HG03064 (cell line): Measurements from ENCODE around the gene SETD6.

Experiments
- ATAC-seq: cut with Tn5 transposase; IDR thresholded peaks from one replicate; pipeline ENCODE4 v1.9.1; 2021; ENCODE audit warnings: low read depth; ENCODE audit not compliant: unreplicated experiment

SETD6 gene

DNA sequence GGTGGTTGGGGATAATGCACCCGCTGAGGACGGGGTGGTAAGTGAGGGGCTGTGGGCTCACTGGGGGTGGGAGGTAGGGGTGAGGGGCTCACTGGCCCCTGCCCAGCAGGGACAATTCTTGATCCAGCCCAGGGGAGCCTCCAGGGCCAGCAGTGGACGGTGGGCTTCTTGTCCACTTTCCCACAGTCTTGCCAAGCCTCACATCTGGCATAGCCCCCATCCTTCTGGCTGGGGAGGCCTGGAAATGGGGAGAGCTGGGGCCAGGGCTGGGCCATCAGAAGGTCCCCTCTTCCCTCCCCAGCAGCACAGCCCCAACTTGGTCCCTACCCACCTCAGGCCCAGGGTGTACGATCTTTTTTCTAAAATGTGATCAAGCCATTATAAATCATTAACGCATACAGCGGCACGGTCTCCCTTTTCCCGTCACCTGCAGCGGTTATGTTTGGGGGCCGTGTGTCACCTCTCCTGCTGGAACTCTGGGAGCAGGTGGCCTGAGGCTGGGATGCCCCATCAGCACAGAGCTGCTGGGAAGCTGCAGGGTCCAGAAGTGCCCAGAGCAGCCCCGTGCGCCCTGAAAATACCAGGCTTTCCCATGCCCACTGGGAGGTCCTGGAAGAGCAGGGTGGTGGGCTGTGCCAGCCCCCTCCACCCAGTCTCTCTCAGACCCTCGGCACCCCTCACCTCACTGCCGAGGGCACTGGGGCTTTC lies 7.2 kb upstream of the SETD6 start:
- no peak for ATAC-seq

DNA sequence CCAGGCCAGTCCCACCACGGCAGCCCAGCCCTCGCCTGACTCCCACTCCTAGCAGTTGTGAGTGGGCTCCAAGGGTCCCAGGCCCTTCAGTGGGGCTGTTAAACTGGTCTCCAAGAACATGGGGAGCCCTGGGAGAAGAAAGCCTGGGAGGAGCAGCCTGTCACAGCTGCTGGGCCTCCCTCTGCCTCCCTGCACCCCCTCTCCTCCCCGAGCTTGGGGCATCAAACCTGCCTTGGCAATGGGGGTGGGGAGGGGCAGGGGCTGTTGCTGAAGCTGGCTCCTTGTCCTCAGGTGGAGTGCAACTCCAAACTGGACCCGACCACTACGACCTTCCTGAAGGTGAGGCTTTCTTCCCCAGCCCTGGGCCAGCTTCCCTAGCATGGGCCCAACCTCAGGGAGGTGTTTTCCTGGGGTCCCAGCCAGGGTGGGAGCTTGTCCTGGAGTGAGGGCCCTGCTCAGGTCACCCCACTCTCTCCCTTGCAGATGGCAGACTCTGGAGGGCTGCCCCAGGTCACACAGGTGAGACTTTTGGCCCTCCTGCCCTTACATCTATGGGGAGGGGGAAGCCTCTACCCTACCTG lies 6.6 kb upstream of the SETD6 start:
- no peak for ATAC-seq

DNA sequence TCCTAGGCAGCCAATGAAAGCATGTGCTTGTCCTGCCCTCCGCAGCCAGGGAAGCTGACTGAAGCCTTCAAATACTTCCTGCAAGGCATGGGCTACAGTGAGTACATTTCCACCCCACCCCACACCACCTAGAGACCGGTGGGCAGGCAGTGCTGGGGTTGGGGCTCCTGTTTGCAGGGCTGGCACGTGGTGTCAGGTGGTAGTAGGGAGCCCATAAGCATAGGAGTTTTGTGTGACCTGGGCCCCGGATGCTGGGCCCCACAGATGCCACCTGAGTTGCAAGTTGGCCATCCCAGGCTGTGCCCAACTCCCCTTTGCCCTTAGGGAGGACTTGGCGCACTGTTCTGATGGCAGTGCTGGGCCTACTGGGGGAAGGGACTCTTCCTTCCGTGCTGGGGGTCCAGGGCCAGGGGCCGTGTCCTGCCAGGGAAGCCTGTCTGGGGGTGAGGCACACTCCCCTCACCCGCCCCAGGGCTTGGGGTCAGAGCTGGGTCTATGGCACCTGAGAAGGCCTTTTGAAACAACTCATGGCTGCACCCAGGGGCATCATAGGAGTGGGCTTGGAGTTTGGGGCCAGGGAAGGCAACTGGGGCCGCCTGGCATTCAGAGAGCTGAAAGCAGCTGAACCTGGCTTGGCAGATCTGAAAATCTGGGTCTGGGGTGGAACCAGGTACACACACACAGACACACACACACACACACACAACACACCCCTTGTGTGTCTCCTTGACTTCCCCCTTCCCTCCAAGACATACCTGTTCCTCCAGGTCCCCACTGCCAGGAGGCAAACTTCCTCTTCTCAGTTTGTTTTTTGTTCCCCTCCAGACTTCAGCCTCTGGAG lies 5.8 kb upstream of the SETD6 start:
- no peak for ATAC-seq

DNA sequence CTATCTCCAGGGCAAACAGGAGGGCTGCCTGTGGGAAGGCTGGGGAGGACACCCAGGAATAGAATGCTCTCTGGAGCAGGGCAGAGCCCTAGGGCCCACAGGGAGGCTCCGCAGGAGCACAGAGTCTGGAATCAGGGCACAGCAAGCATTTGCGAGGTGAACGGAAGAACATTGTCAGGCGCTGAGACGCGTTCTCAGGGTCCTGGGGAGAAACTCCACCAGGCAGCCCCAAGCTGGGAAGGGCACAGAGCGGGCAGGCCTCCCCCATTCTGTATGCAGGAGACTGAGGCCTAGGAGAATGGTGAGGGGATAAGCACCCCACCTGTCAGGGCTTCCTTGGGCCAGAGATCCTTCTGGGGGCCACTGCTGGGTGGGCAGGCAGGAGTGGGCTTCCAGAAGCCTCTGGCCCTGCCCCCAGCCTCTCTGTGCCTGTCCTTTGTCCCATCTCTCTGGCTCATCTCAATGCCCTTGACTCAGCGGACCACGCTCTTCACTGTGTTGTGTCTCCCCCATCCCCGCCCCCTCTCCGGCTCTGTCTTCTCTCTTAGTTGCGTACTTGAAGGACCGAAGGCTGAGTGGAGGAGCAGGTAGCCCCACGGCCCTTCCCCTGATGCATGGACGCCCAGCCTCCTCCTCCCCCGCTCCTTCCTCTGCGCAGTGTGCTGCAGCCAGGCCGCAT lies 5.1 kb upstream of the SETD6 start:
- ATAC-seq: no peak

DNA sequence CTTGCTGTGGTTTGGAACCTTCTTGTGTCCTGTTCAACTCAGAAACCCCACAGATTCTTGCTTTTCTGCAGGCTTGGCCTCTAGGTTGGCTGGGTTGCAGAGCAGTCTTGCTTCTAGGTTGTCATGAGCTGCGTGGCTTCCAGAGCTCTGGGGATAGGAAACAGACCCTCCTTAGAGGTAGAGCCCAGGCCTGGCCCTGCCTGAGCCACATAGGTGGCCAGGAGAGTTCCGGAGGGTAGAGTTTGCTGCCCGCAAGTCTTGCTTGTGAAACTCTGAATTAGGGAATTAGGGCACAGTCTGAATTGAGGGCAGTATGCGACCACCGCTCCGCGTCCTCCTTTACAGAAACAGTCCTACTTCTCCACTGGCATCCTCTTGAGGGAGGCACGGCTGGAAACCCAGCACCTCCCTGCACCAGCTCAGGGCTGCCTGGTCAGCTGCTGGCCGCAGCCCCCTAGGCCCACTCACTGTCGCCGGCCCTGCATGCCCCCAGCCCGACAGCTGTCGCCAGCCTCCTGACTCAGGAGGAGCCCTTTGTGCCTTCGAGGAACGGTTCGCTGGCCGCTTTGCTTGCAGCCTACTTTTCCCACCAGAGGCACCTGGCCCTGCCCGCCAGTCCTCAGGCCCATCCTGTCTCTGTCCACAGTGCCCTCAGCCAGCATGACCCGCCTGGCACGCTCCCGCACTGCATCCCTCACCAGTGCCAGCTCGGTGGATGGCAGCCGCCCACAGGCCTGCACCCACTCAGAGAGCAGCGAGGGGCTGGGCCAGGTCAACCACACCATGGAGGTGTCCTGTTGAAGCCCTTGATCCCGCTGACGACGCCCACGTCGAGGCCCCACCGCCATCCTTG lies 4.3 kb upstream of the SETD6 start:
- no peak for ATAC-seq

DNA sequence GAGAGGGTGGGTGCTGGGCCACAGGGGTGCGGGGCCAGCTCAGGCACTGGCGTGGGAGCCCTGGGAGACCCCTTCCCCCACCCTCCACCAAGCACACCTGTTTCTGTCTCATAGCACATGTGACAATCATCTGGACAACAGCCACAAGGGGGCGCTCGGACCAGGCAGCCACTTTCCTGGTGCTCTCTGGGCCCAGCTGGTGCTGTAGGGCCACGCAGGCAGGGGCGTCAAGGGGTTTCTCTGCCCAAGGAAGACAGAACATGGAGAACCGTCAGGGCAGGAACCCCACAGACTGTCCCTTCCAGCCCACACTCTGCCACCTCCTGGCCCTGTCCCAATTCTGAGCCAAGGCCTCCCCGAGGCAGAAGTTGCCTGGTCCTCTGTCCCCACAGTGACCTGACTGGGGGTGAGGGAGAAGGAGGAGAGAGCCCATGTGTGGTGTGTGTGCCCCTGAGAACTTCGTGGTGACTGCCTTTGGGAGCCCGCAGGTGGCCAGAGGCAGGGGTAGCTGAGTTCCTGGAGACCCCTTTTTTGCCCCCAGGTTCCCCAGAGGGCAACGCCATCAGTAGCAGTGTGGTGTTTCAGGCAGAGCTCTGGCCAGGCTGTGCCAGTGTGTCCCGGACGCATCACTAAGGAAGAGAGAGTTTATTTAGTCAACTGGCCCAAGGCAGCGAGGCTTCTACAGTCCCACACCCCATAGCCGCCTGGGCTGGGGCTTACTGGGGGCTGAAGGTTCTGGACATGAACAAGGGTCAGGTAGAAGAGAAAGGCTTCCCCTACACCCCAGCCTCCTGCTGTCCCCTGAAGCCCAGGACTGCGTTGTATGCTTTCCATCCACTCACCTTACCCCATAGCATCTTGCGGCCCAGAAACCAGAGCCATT lies 3.1 kb upstream of the SETD6 start:
- no peak for ATAC-seq

DNA sequence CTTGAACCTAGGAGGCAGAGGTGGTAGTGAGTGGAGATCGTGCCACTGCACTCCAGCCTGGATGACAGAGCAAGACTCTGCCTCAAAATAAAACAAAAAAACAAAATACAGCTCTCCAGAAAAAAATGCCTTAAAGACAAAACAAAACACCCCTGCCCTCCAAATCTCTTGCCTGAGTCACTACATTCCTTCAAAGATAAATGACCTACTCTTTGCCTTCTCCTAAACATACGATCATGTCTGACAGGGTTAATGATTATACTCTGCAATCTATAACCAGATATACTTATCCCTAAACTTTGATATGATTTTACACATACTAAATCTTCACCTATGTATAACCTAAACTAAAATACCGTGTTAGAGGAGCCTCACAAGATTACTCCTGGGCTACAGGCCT lies 1.4 kb upstream of the SETD6 start:
- no peak for ATAC-seq

DNA sequence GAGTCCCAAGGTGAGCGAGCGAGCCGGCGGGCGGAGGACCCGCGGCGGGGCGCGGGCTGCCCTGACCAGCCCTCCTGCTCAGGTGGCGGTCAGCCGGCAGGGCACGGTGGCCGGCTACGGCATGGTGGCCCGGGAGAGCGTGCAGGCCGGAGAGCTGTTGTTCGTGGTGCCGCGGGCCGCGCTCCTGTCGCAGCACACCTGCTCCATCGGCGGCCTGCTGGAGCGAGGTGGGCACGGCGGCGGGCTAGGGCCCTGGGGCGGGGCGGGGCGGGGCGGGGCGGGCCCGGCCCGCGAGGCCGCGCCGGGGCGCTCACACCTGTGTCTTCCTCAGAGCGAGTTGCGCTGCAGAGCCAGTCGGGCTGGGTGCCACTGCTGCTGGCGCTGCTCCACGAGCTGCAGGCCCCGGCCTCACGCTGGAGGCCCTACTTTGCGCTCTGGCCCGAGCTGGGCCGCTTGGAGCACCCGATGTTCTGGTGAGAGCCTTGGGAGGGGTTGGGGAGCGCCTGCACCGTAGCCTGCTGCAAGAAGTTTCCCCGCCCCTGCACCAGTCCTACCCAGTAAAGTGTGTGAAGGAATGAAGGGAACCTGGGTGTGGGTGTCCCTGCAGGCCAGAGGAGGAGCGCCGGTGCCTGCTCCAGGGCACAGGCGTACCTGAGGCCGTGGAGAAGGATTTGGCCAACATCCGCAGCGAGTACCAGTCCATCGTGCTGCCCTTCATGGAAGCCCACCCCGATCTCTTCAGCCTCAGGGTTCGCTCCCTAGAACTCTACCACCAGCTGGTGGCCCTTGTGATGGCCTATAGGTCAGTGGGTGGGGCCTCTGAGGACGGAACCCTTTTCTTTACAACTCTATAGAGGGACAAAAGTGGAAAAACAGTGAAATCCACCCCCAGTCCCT lies 802 bp downstream of the SETD6 start:
- ATAC-seq: peak; percentile 40

DNA sequence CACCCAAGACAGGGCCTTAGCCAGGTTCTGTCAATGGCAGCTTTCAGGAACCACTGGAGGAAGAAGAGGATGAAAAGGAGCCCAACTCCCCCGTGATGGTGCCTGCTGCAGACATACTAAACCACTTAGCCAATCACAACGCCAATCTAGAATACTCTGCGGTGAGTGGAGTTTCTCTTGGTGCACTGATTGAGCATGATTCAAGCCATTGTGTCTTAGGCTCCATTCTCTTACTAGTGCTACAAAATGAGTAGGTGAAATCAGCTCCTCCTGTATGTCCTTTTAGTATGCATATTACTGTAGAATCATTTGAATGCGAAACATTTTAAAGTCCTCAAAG lies 1.4 kb downstream of the SETD6 start:
- ATAC-seq: no peak

DNA sequence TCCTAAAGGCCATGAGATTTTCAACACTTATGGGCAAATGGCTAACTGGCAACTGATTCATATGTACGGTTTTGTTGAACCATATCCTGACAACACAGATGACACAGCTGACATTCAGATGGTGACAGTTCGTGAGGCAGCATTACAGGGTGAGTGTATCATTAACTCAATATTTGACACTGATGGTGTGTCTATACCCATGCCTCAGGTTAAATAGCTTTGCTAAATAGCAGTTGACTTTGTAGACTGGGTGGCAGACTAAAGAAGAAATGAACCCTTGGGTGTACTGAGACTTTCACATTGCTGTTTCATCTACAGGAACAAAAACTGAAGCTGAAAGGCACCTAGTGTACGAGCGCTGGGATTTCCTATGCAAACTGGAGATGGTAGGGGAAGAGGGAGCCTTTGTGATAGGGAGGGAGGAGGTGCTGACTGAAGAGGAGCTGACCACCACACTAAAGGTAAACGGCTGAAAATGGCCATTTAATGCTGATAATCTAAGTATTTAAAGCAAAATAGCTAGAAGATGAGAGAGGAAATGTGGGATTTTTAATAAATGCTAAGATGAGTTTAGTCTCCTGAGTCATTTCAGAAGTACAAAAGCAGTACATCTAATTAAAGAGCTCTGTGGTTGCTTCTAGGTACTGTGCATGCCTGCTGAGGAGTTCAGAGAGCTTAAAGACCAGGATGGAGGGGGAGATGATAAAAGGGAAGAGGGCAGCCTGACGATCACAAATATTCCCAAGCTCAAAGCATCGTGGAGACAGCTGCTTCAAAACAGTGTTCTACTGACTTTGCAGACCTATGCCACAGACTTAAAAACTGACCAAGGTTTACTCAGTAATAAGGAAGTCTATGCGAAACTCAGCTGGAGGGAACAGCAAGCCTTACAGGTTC lies 3.0 kb downstream of the SETD6 start:
- ATAC-seq: peak; percentile 40

DNA sequence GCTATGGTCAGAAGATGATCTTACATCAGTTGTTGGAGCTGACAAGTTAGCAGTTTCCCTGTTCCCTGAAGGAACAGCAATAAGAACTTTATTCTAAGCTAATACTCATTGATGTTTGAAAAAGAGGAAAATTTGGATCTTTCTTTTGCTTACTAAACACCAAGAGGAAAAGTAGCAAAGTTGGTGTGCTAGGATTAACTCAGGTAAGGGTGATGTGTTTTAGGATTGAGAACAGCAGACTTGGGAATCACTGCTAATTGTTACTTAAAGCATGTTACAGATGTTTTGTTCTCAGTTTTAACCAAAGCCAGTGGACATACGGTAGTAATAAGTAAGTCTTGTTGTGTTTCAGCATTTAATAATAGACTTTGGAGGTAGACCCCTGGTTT lies 3.7 kb downstream of the SETD6 start:
- no peak for ATAC-seq

DNA sequence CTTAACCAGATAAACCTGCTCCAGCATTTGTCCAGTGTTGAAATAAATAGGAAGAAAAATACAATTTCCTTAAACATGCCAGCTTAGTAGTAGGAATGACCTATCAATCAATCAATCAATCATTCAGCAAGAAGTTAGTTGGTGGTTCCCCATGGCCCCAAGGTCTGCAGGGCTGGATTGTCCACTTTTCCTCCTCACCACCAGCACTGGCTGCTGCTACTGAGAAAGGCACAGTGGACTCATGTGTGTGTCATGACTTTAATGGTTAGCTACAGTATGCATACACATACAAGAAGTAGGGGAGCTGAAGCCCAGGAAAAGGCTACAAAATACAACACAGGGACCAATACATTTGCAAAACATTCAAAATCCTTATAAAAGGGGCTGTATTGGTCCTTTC lies 4.4 kb downstream of the SETD6 start:
- no peak for ATAC-seq

DNA sequence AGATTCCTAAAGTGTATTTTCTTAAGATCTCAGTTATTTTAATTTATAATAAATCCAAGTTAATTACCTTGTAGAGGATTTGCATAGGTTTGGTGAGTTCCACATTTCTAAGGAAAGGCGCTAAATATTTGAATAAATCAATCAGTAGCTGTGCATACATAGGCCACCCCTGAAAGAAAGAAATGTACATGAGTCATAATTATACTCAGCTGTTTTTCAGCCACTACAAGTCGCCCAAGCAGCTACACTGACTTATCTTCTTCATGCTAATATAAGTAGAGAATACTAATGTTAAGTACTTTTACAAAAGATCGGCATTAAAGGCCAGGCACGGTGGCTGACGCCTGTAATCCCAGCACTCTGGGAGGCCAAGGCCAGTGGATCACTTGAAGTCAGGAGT lies 14.9 kb downstream of the SETD6 start:
- no peak for ATAC-seq

DNA sequence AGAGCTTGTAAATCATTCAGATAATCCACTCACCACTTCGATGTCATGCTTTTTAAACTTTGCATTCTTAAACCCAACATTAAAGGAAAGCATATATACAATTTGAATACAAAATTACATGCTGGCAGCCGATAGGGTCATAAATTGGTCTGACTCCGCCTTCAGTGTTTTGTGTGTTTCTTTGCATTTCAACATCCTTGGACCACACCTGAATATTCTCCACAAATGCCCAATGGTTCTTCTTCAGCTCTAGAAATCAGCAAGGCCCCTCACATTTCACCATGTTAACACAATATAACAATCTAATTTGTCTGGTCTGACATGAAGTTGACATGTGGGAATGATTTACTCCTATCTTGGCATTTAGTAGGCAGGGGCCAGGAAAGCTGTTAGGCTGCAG lies 17.1 kb downstream of the SETD6 start:
- ATAC-seq: no peak

DNA sequence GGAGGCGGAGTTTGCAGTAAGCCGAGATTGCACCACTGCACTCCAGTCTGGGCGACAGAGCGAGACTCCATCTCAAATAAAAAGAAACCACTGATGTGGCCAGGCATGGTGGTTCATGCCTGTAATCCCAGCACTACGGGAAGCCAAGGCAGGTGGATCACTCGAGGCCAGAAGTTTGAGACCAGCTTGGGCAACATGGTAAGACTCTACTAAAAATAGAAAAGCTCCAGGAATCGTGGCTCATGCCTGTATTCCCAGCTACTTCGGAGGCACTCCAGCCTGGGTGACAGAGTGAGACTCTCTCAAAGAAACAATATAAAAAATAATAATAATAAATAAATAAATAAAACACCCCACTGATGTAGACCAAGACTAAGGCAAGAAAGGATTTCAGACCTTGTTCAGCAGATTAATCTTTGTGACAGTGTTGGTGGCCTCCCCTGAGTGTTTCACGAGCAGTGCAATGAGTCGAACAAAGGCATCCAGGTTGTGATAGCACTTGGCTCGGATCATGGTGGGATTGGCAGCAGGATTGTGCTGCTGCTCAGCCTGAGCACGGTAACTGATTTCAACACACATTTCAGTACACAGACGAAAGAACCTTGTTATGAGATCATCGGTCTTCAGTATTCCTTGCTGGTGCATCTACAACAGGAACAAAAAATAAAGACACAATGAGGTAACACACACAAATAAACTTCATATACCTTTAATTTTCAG lies 18.6 kb downstream of the SETD6 start:
- ATAC-seq: no peak

DNA sequence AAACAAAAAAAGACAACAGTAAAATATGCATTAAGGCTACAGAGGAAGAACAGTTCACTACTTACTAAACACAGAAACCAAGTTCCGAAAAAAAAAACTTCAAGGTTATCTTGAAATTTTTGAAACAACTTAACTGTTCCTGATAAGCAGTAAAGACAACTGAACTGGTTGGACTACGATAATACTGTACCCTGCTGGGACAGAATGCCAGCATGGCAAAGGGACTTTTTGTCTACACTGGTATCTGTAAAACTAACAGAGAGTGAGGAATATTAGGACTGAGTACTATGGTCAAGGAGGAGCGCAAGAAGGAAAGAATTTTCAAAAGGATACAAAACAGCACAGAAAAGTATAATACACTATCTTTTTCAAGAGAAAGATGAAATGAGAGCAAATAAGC lies 19.8 kb downstream of the SETD6 start:
- no peak for ATAC-seq

DNA sequence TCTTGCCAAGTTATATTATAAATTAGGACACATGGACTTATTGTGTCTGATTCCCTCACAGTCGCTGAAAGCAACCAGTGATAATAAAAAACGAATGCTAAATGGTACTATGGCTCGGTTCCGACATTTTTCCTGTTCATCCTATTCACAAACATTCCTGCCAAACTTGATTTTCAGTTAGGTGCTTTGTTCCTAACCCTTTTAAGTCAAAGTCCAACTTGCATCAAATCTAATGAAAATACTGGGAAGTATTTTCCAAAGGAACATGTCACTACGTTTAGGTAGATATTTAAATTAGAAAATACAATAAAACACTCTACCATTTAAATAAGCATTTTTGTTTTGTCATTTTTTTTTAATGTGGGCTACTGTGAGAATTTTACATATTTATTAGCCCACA lies 21.0 kb downstream of the SETD6 start:
- no peak for ATAC-seq
